OCI-LY1 (cell line): ENCODE measurements around the gene ZFYVE27.

Experiments used
- H2AFZ ChIP-seq: fragments of 200-600 bp; sonication (generic), shearing (Covaris generic); 2 replicates; pipeline ENCODE4 v1.6.0; 2014; ENCODE audit warnings: antibody characterized with exemption, mild to moderate bottlenecking, low read length
- H3F3A ChIP-seq: fragments of 200-600 bp; sonication (generic), shearing (Covaris generic); 2 replicates; pipeline ENCODE4 v1.6.0; 2014; ENCODE audit warnings: mild to moderate bottlenecking, antibody characterized with exemption, low read length, moderate library complexity; ENCODE audit not compliant: insufficient read depth
- H3K27ac ChIP-seq: fragments of 200-600 bp; sonication (generic); 2 replicates; pipeline ENCODE4 v1.5.1; 2014; ENCODE audit warnings: low read length, mixed run types, mild to moderate bottlenecking, low read depth; ENCODE audit not compliant: poor library complexity, severe bottlenecking
- H3K27me3 ChIP-seq: fragments of 200-600 bp; sonication (generic); 2 replicates; pipeline ENCODE4 v1.6.0; 2014; ENCODE audit warnings: antibody characterized with exemption, mild to moderate bottlenecking, low read length, moderate library complexity; ENCODE audit not compliant: insufficient read depth
- H3K36me3 ChIP-seq: fragments of 200-600 bp; sonication (generic); 2 replicates; pipeline ENCODE4 v1.6.1; 2014; ENCODE audit warnings: mild to moderate bottlenecking, antibody characterized with exemption, low read length, moderate library complexity, mixed read lengths; ENCODE audit not compliant: insufficient read depth
- H3K4me1 ChIP-seq: fragments of 200-600 bp; sonication (generic); 2 replicates; pipeline ENCODE4 v1.5.1; 2014; ENCODE audit warnings: mild to moderate bottlenecking, low read length, moderate library complexity; ENCODE audit not compliant: insufficient read depth, severe bottlenecking
- H3K4me2 ChIP-seq: fragments of 200-600 bp; sonication (generic), shearing (Covaris generic); 2 replicates; pipeline ENCODE4 v1.6.1; 2014; ENCODE audit warnings: low read length
- H3K4me3 ChIP-seq: fragments of 200-600 bp; sonication (generic); 2 replicates; pipeline ENCODE4 v1.5.1; 2014; ENCODE audit warnings: low read length, low read depth, mild to moderate bottlenecking, mixed read lengths; ENCODE audit not compliant: poor library complexity, severe bottlenecking
- H3K79me2 ChIP-seq: fragments of 200-600 bp; shearing (Covaris generic); 2 replicates; pipeline ENCODE4 v1.6.1; 2016; ENCODE audit warnings: mixed run types, low read length, mixed read lengths; ENCODE audit not compliant: insufficient read depth
- H3K9ac ChIP-seq: fragments of 200-600 bp; sonication (generic), shearing (Covaris generic); 2 replicates; pipeline ENCODE4 v1.6.1; 2014; ENCODE audit warnings: mild to moderate bottlenecking, low read length, mixed read lengths
- H3K9me2 ChIP-seq: fragments of 200-600 bp; sonication (generic), shearing (Covaris generic); 2 replicates; pipeline ENCODE4 v1.6.1; 2014; ENCODE audit warnings: low read depth, mild to moderate bottlenecking, low read length, mixed read lengths
- H3K9me3 ChIP-seq: fragments of 200-600 bp; shearing (Covaris generic); 2 replicates; pipeline ENCODE4 v1.6.1; 2014; ENCODE audit warnings: low read length, mixed read lengths
- H4K20me1 ChIP-seq: fragments of 200-600 bp; sonication (generic), shearing (Covaris generic); 2 replicates; pipeline ENCODE4 v1.6.0; 2016; ENCODE audit warnings: mild to moderate bottlenecking, low read length; ENCODE audit not compliant: insufficient read depth
- CTCF ChIP-seq: fragments of 200-600 bp; sonication (generic), shearing (Covaris generic); IDR thresholded peaks from 2 replicates; pipeline ENCODE4 v1.5.1; 2017; ENCODE audit warnings: mild to moderate bottlenecking, antibody characterized with exemption, low read length, moderate library complexity, mixed read lengths
- EZH2 ChIP-seq: fragments of 200-600 bp; sonication (generic), shearing (Covaris generic); IDR thresholded peaks from 2 replicates; pipeline ENCODE4 v1.8.0; 2017; ENCODE audit warnings: borderline replicate concordance, mixed run types, mild to moderate bottlenecking, antibody characterized with exemption, low read length, moderate library complexity, mixed read lengths

ZFYVE27 gene

GRCh38 chr10:97782455-97783228 lies 45.7 kb downstream of the ZFYVE27 start:
- Histone ChIP-seq H3K9me3 (no peaks in the 10 kb centered on the region), H3K4me2 (no peak overlapping the region), H3K27me3 (no peaks in the 10 kb centered on the region), H3K36me3 (no peaks in the 10 kb centered on the region), H3K9me2 (no peaks in the 10 kb centered on the region), H3K4me1 (no peaks in the 10 kb centered on the region), H4K20me1 (no peaks in the 10 kb centered on the region), H3K9ac (no peak overlapping the region), H3K27ac (no peak overlapping the region), H3K79me2 (no peaks in the 10 kb centered on the region), H2AFZ (no peak overlapping the region), H3K4me3 (no peak overlapping the region), H3F3A (no peaks in the 10 kb centered on the region)
- TF ChIP-seq EZH2 = no peak
- no peak for TF ChIP-seq CTCF

- Histone ChIP-seq H3K4me2 (no peak overlapping the region), H3K36me3 (no peaks in the 10 kb centered on the region), H3K9ac (no peak overlapping the region), H3K9me3 (no peaks in the 10 kb centered on the region), H3K27ac (no peak overlapping the region), H3K9me2 (no peaks in the 10 kb centered on the region), H3K4me3 (no peak overlapping the region), H3K4me1 (no peaks in the 10 kb centered on the region), H2AFZ (no peak overlapping the region), H3K79me2 (no peaks in the 10 kb centered on the region), H3F3A (no peaks in the 10 kb centered on the region), H4K20me1 (no peaks in the 10 kb centered on the region), H3K27me3 (no peaks in the 10 kb centered on the region)
- TF ChIP-seq EZH2 = no peak
- no peak for TF ChIP-seq CTCF
Measured at GRCh38 chr10:97784200-97784810, 47.4 kb downstream of the ZFYVE27 start.

- H3F3A ChIP-seq = no peaks in the 10 kb centered on the region
- no peaks in the 10 kb centered on the region for H3K9me2 ChIP-seq
- no peaks in the 10 kb centered on the region for H3K79me2 ChIP-seq
- no peaks in the 10 kb centered on the region for H3K36me3 ChIP-seq
- no peak overlapping the region for H3K4me3 ChIP-seq
- no peaks in the 10 kb centered on the region for H3K4me1 ChIP-seq
- H2AFZ ChIP-seq = no peak overlapping the region
- H4K20me1 ChIP-seq = no peaks in the 10 kb centered on the region
- no peak overlapping the region for H3K27ac ChIP-seq
- H3K4me2 ChIP-seq = no peak overlapping the region
- H3K27me3 ChIP-seq = no peaks in the 10 kb centered on the region
- no peak overlapping the region for H3K9ac ChIP-seq
- no peaks in the 10 kb centered on the region for H3K9me3 ChIP-seq
- TF ChIP-seq EZH2 = no peak
- TF ChIP-seq CTCF = no peak
Measured at GRCh38 chr10:97785231-97785630, 48.3 kb downstream of the ZFYVE27 start.
